GM12878 (cell line): Measurements from ENCODE around the gene SNAP29.

Experiments
- BRCA1 ChIP-seq: IDR thresholded peaks from 2 replicates; pipeline ENCODE4 v1.6.1; 2011; ENCODE audit warnings: low read depth, low read length, improper control_type of control experiment
- CBX5 ChIP-seq: sonication (generic); IDR thresholded peaks from 2 replicates; pipeline ENCODE4 v1.6.1; 2016; ENCODE audit warnings: low read depth, moderate library complexity, mild to moderate bottlenecking, inconsistent platforms
- CTCF ChIP-seq, 3 experiments: IDR thresholded peaks in 2 of 3; conservative IDR thresholded peaks in 1 of 3; 2 replicates each; pipeline ENCODE4 v1.5.1; 2011; ENCODE audit warnings: low read depth in 3 of 3, low read length in 3 of 3, mild to moderate bottlenecking in 3 of 3, control low read depth in 2 of 3, moderate library complexity in 2 of 3, inconsistent platforms in 1 of 3, mixed read lengths in 1 of 3; ENCODE audit not compliant: control insufficient read depth in 2 of 3, insufficient read depth in 1 of 3; ENCODE audit errors: extremely low read depth in 1 of 3
- ETV6 ChIP-seq, 2 experiments: fragments of 450-650 bp in 1 of 2; IDR thresholded peaks in 1 of 2; conservative IDR thresholded peaks in 1 of 2; 2 replicates each; pipeline ENCODE4 v1.6.1; 2014; ENCODE audit warnings: antibody characterized with exemption in 1 of 2, borderline replicate concordance in 1 of 2, low read depth in 1 of 2, mild to moderate bottlenecking in 1 of 2, moderate library complexity in 1 of 2
- EZH2 ChIP-seq: IDR thresholded peaks from 2 replicates; pipeline ENCODE4 v1.6.1; 2012; ENCODE audit warnings: low read depth, mild to moderate bottlenecking, control low read depth, inconsistent platforms, low read length, borderline replicate concordance; ENCODE audit not compliant: control insufficient read depth
- FOXM1 ChIP-seq: IDR thresholded peaks from 2 replicates; pipeline ENCODE4 v1.6.1; 2012; ENCODE audit warnings: low read depth, mild to moderate bottlenecking, inconsistent platforms, low read length, moderate library complexity
- HDAC2 ChIP-seq: fragments of 200-600 bp; sonication (generic); IDR thresholded peaks from 2 replicates; pipeline ENCODE4 v1.6.1; 2017
- MYB ChIP-seq: fragments of 150-350 bp; IDR thresholded peaks from 2 replicates; pipeline ENCODE4 v1.6.1; 2014; ENCODE audit warnings: mild to moderate bottlenecking, low read depth, low read length, borderline replicate concordance
- PKNOX1 ChIP-seq: fragments of 450-650 bp; IDR thresholded peaks from 2 replicates; pipeline ENCODE4 v1.6.1; 2016; ENCODE audit warnings: mild to moderate bottlenecking
- POLR2AphosphoS5 ChIP-seq: IDR thresholded peaks from 2 replicates; pipeline ENCODE4 v1.6.1; 2011; ENCODE audit warnings: mild to moderate bottlenecking, low read length, inconsistent platforms
- SUZ12 ChIP-seq: fragments of 200-600 bp; sonication (generic); IDR thresholded peaks from one replicate; pipeline ENCODE4 v1.6.1; 2018; ENCODE audit warnings: antibody characterized with exemption, mild to moderate bottlenecking; ENCODE audit not compliant: unreplicated experiment
- USF2 ChIP-seq: IDR thresholded peaks from 2 replicates; pipeline ENCODE4 v1.6.1; 2011; ENCODE audit warnings: low read depth, low read length, improper control_type of control experiment, borderline replicate concordance
- TF ChIP-seq, protein P1 (sequence below): IDR thresholded peaks from 2 replicates; pipeline ENCODE4 v1.6.1; 2011; ENCODE audit warnings: mild to moderate bottlenecking, low read depth, low read length, moderate library complexity; ENCODE audit not compliant: insufficient replicate concordance

GRCh38 chr22:20863366-20863765, 4.6 kb downstream of the SNAP29 start:
- no peak for TF ChIP-seq CTCF (IDR thresholded peaks at IDR 0.05 in 2 of 3, conservative IDR thresholded peaks at IDR 0.05 in 1 of 3; ENCODE audit: control insufficient read depth in 2 of 3, extremely low read depth in 1 of 3, insufficient read depth in 1 of 3, low read depth in 3 of 3, low read length in 3 of 3)
- no peak for TF ChIP-seq USF2
- TF ChIP-seq FOXM1, result no peak
- no peak for TF ChIP-seq BRCA1
- no peak for TF ChIP-seq ETV6 (conservative IDR thresholded peaks at IDR 0.05 in 1 of 2, IDR thresholded peaks at IDR 0.05 in 1 of 2; ENCODE audit: borderline replicate concordance in 1 of 2, low read depth in 1 of 2)
- no peak for TF ChIP-seq POLR2AphosphoS5
- TF ChIP-seq PKNOX1, result no peak
- no peak for TF ChIP-seq SUZ12
- TF ChIP-seq, protein P1, sequence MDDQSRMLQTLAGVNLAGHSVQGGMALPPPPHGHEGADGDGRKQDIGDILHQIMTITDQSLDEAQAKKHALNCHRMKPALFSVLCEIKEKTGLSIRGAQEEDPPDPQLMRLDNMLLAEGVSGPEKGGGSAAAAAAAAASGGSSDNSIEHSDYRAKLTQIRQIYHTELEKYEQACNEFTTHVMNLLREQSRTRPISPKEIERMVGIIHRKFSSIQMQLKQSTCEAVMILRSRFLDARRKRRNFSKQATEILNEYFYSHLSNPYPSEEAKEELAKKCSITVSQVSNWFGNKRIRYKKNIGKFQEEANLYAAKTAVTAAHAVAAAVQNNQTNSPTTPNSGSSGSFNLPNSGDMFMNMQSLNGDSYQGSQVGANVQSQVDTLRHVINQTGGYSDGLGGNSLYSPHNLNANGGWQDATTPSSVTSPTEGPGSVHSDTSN, result no peak
- no peak for TF ChIP-seq CBX5
- TF ChIP-seq MYB, result no peak
- TF ChIP-seq EZH2, result no peak
- TF ChIP-seq HDAC2, result no peak
